Peyer's patch (tissue), 4 donors: ENCODE measurements around the gene ITGA8.

Experiments
- POLR2A ChIP-seq, 2 donors: fragments of 450-650 bp; IDR thresholded peaks; one replicate each; pipeline ENCODE4 v1.5.1; 2017; ENCODE audit warnings: antibody characterized with exemption in 2 of 2, mild to moderate bottlenecking in 2 of 2, moderate library complexity in 2 of 2
- TF ChIP-seq, protein P1 (sequence below), 6 experiments: fragments of 450-650 bp in 4 of 6; fragments of 200-600 bp in 2 of 6; sonication (generic) in 1 of 6; IDR thresholded peaks; one replicate each; pipeline ENCODE4 v1.5.1; 2017 to 2019; ENCODE audit warnings: antibody characterized with exemption in 6 of 6, mild to moderate bottlenecking in 3 of 6, moderate library complexity in 1 of 6

DNA sequence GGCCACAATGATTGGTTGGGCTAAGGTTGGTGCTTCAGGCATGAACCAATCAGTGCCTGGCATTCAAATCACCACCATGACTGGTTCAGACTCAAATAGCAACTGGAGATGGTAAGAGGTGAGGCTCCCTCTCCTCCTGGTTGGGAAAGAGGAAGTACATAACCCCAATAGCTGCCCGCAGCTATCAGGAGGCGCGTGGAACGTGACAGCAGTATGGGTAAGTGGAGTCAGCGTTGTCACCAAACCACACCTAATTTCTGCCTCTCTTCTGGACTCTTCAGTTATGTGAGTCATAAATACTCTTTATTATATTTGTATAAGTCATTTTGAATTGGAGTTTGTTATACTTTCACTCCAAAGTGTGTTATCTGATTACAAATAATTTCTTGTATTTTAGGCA lies 17.9 kb upstream of the ITGA8 start:
- TF ChIP-seq, protein P1, sequence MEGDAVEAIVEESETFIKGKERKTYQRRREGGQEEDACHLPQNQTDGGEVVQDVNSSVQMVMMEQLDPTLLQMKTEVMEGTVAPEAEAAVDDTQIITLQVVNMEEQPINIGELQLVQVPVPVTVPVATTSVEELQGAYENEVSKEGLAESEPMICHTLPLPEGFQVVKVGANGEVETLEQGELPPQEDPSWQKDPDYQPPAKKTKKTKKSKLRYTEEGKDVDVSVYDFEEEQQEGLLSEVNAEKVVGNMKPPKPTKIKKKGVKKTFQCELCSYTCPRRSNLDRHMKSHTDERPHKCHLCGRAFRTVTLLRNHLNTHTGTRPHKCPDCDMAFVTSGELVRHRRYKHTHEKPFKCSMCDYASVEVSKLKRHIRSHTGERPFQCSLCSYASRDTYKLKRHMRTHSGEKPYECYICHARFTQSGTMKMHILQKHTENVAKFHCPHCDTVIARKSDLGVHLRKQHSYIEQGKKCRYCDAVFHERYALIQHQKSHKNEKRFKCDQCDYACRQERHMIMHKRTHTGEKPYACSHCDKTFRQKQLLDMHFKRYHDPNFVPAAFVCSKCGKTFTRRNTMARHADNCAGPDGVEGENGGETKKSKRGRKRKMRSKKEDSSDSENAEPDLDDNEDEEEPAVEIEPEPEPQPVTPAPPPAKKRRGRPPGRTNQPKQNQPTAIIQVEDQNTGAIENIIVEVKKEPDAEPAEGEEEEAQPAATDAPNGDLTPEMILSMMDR (IDR thresholded peaks at IDR 0.05), result no peak
- TF ChIP-seq POLR2A (IDR thresholded peaks at IDR 0.05), result no peak
